Skeletal muscle satellite cell (primary cell): Measurements from ENCODE around the gene KRTAP5-6.
"Not testable (repeated sequence)": the region's sequence is repeated elsewhere in the genome, so short reads cannot be mapped to it uniquely, and the experiment has no call there.

Experiments
- H3K27me3 ChIP-seq: 2 replicates; pipeline ENCODE4 v1.7.0; 2013; ENCODE audit warnings: low read length; ENCODE audit not compliant: control insufficient read depth, insufficient read depth
- H3K36me3 ChIP-seq: 2 replicates; pipeline ENCODE4 v1.7.0; 2013; ENCODE audit warnings: mild to moderate bottlenecking, control low read depth, low read length; ENCODE audit not compliant: insufficient read depth
- H3K4me1 ChIP-seq: 2 replicates; pipeline ENCODE4 v1.7.0; 2013; ENCODE audit warnings: low read length; ENCODE audit not compliant: control insufficient read depth, insufficient read depth
- H3K4me2 ChIP-seq: 2 replicates; pipeline ENCODE4 v1.7.0; 2013; ENCODE audit warnings: mild to moderate bottlenecking, low read length
- H3K4me3 ChIP-seq: 2 replicates; pipeline ENCODE4 v1.7.0; 2013; ENCODE audit warnings: low read length
- H3K9ac ChIP-seq: 2 replicates; pipeline ENCODE4 v1.7.0; 2013; ENCODE audit warnings: mild to moderate bottlenecking, low read depth, low read length, moderate library complexity
- H3K9me3 ChIP-seq: replicated peaks from 2 replicates; pipeline ENCODE4 v1.7.0; 2013; ENCODE audit warnings: mild to moderate bottlenecking, control low read depth, low read length

The KRTAP5-6 gene

DNA sequence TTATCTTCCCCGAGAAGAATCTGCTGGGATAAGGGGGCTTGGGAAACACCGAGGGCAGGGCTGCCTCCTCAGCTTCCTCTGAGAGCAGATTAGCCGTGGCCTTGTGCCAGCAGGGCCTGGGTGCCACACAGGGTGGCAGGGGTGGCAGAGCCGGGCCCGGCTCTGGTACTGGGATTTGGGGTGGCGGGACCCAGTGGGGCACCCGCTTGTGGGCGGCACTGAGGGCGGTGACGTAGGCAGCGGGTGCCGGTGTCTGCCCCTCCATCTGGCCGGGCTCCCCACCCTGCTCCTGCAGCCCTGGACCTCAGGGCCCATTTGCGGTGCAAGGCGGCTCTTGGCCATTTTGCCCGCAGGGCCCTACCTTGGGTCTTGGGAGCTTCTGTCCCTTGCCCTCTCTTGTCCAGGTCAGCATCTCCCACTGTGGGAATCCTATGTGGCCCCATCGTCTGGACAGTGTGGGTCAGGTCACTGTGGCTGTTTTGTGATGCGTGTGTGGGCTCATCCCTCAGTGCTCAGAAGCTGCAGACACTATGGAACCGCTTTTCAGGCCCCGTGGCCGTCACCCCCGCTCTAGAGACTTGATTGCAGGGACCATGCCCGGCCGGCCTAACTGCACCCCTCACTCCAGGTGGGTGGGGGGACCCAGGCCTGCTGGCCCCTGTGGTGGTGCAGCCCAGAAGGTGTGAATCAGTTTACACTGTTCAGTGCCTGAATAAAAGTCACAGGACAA lies 29.7 kb upstream of the KRTAP5-6 start:
- Histone ChIP-seq H3K4me1 (no peaks in the 10 kb centered on the region), H3K4me3 (no peak overlapping the region), H3K36me3 (no peaks in the 10 kb centered on the region), H3K9me3 (no peaks in the 10 kb centered on the region), H3K27me3 (peaks cover 40% of the 10 kb centered on the region), H3K9ac (no peak overlapping the region), H3K4me2 (no peak overlapping the region)

DNA sequence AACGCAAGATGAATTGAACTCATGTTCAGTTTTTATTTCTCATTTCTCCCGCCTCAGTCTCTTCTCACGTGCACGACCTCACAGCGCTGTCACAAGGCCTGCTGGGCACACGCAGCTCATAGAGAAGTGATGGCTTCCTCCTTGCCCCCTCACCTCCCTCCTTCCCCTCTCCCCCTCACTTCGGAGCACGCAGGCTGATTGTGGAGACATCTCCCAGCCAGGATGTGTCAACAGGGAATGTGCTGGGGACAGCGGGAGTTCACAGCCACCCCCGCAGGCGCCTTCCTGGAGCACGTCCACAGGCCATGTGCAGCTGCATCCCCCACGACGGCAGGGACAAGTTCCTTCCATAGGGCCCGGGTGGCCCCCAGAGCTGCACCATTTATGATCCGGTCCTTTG lies 29.1 kb upstream of the KRTAP5-6 start:
- Histone ChIP-seq H3K27me3 (peaks cover 46% of the 10 kb centered on the region), H3K9ac (no peak overlapping the region), H3K36me3 (no peaks in the 10 kb centered on the region), H3K4me1 (no peaks in the 10 kb centered on the region), H3K4me3 (no peak overlapping the region), H3K9me3 (no peaks in the 10 kb centered on the region), H3K4me2 (no peak overlapping the region)

- Histone ChIP-seq H3K4me3 (no peak overlapping the region), H3K36me3 (no peaks in the 10 kb centered on the region), H3K4me2 (no peak overlapping the region), H3K27me3 (peaks cover 57% of the 10 kb centered on the region), H3K9me3 (no peaks in the 10 kb centered on the region), H3K4me1 (no peaks in the 10 kb centered on the region), H3K9ac (no peak overlapping the region)
Measured at GRCh38 chr11:1668911-1669473, 28.0 kb upstream of the KRTAP5-6 start.

DNA sequence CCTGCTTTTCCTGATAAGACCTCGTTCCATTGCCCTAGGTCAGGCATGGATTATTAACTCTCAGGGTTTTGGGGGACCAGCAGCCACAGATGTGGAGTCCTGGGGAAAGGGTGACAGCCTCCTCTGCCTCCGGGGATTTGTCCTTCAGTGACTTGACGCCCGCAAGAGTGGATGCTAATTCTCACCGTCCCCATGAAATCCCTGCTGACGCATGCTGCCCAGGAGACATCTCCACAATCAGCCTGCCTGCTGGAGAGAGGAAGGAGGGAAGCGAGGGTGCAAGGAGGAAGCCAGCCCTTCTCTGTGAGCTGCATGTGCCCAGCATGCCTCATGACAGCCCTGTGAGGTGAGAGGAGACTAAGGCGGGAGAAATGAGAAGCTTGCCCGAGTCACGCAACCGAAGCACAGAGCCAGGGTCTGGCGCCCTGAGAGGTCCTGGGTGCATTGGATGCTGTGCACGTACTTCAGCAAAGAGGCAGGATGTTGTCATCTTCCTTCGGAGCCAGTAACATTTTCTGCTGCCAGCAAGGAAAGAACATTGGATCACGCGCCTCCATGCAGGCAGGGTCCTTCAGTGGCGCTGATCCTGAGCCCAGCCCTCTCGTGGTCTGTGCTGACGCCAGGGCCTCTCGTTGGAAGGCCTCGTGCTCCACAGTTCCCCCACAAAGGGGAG lies 27.3 kb upstream of the KRTAP5-6 start:
- no peaks in the 10 kb centered on the region for H3K4me1 ChIP-seq
- no peak overlapping the region for H3K4me2 ChIP-seq
- H3K27me3 ChIP-seq = peaks cover 64% of the 10 kb centered on the region
- no peaks in the 10 kb centered on the region for H3K9me3 ChIP-seq
- no peak overlapping the region for H3K9ac ChIP-seq
- H3K36me3 ChIP-seq = no peaks in the 10 kb centered on the region
- no peak overlapping the region for H3K4me3 ChIP-seq

DNA sequence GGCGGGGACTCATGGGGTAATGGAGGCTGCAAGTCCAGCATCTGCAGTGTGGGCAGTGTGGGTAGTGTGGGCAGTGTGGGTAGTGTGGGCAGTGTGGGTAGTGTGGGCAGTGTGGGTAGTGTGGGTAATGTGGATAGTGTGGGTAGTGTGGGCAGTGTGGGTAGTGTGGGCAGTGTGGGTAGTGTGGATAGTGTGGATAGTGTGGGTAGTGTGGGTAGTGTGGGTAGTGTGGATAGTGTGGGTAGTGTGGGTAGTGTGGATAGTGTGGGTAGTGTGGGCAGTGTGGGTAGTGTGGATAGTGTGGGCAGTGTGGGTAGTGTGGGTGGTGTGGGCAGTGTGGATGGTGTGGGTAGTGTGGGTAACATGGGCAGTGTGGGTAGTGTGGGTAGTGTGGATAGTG lies 26.5 kb upstream of the KRTAP5-6 start:
- H3K9ac ChIP-seq, H3K36me3 ChIP-seq, H3K4me2 ChIP-seq, H3K4me1 ChIP-seq, H3K9me3 ChIP-seq, H3K4me3 ChIP-seq: not testable (repeated sequence)
- H3K27me3 ChIP-seq = peaks cover 71% of the 10 kb centered on the region

GRCh38 chr11:1670905-1671371 lies 26.1 kb upstream of the KRTAP5-6 start:
- no peaks in the 10 kb centered on the region for H3K9me3 ChIP-seq
- no peaks in the 10 kb centered on the region for H3K36me3 ChIP-seq
- no peak overlapping the region for H3K4me2 ChIP-seq
- no peak overlapping the region for H3K9ac ChIP-seq
- peaks cover 76% of the 10 kb centered on the region for H3K27me3 ChIP-seq
- H3K4me1 ChIP-seq = no peaks in the 10 kb centered on the region
- no peak overlapping the region for H3K4me3 ChIP-seq

- no peaks in the 10 kb centered on the region for H3K36me3 ChIP-seq
- no peak overlapping the region for H3K9ac ChIP-seq
- H3K4me1 ChIP-seq = no peaks in the 10 kb centered on the region
- H3K4me3 ChIP-seq = no peak overlapping the region
- no peaks in the 10 kb centered on the region for H3K9me3 ChIP-seq
- peaks cover 83% of the 10 kb centered on the region for H3K27me3 ChIP-seq
- no peak overlapping the region for H3K4me2 ChIP-seq
Measured at GRCh38 chr11:1671658-1672057, 25.3 kb upstream of the KRTAP5-6 start.

DNA sequence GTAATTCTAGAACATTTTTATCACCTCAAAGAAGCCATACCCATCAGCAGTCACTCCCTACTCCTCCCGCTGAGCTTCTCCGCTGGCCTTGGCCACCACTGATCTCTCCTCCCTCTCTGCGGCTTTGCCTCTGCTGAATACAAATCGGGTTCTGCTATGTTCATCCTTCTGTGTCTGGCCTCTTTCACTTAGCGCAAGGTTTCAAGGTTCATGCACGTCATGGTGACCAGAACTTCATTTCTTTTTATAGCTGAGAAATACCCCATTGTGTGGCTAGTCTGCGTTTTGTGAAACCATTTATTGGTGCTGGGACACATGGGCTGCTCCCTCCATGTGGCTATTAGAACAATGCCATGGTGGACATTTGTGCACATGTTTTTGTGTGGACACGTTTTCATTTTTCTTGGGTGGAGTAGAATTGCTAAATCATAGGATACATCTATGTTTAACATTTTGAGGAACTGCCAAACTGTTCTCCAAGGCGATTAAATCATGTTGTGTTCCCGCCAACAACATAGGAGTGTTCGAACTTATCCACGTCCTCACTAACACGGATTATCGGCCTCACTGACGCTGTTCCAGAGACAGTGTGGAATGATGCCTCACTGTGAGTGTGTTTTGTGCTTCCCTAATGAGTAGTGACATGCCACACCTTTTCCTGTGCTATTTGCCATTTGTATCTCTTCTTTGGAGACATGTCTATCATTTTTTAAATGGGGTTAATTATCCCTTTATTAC lies 24.2 kb upstream of the KRTAP5-6 start:
- Histone ChIP-seq H3K27me3 (peaks cover 82% of the 10 kb centered on the region), H3K4me1 (no peaks in the 10 kb centered on the region), H3K4me2 (no peak overlapping the region), H3K9ac (no peak overlapping the region), H3K4me3 (no peak overlapping the region), H3K36me3 (no peaks in the 10 kb centered on the region), H3K9me3 (no peaks in the 10 kb centered on the region)

- Histone ChIP-seq H3K27me3 (peaks cover 77% of the 10 kb centered on the region), H3K9ac (no peak overlapping the region), H3K36me3 (no peaks in the 10 kb centered on the region), H3K4me1 (no peaks in the 10 kb centered on the region), H3K4me3 (no peak overlapping the region), H3K9me3 (no peaks in the 10 kb centered on the region), H3K4me2 (no peak overlapping the region)
Measured at GRCh38 chr11:1673446-1674172, 23.4 kb upstream of the KRTAP5-6 start.

GRCh38 chr11:1674173-1675131 lies 22.5 kb upstream of the KRTAP5-6 start:
- Histone ChIP-seq H3K27me3 (peaks cover 70% of the 10 kb centered on the region), H3K4me1 (no peaks in the 10 kb centered on the region), H3K4me3 (no peak overlapping the region), H3K9ac (no peak overlapping the region), H3K36me3 (no peaks in the 10 kb centered on the region), H3K9me3 (no peaks in the 10 kb centered on the region), H3K4me2 (no peak overlapping the region)
